GM18873 (cell line): ENCODE data around the gene CSNK1D.

Source experiments
- ATAC-seq: cut with Tn5 transposase; IDR thresholded peaks from one replicate; pipeline ENCODE4 v1.9.1; 2021; ENCODE audit warnings: mild to moderate bottlenecking, moderate library complexity, moderate number of reproducible peaks; ENCODE audit not compliant: unreplicated experiment, low FRiP score

Gene CSNK1D

DNA sequence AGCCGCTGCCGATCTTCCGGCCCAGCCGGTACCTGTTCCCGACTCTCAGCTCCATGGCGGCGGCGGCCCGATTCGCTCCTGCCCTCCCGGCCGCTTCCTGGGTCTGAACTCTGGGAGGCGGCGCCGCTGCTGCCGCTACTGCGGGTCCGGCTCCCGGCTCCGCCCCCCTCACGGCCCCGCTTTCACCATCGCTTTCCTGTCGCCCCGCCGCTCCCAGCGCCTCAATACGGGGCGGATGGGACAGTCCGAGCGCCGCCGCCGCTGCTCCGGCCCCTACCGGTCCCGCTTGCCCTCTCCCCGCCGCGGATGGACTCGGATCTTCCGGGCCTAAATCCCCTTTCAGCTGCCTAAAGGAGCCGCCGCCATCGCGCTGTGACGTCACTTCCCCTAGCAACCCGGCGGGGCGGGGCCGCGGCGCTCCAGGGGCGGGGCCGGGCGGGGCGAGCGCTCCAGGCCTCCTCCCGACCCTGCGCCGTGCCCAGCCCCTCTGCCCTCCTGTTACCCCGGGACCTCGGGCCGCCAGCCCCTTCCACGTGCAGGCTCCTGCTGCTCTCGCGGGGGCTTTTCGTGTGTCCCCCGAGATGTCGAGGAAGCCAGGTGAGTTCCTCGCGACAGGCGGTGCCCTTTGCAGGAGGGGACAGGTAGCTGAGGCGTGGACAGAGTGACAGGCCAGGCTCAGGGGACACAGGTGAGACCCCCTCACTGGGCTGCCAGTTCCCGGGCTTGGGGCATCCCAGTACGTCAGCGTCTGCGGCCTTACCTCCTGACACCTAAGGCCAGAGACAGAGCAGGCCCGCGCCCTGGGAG lies at the start of gene CSNK1D:
TSS of gene CSNK1D (minus strand) at position 374 of the 807 bp plus-strand sequence. CDS start at position 55, 319 bp downstream.
- peak; percentile 46 for ATAC-seq

DNA sequence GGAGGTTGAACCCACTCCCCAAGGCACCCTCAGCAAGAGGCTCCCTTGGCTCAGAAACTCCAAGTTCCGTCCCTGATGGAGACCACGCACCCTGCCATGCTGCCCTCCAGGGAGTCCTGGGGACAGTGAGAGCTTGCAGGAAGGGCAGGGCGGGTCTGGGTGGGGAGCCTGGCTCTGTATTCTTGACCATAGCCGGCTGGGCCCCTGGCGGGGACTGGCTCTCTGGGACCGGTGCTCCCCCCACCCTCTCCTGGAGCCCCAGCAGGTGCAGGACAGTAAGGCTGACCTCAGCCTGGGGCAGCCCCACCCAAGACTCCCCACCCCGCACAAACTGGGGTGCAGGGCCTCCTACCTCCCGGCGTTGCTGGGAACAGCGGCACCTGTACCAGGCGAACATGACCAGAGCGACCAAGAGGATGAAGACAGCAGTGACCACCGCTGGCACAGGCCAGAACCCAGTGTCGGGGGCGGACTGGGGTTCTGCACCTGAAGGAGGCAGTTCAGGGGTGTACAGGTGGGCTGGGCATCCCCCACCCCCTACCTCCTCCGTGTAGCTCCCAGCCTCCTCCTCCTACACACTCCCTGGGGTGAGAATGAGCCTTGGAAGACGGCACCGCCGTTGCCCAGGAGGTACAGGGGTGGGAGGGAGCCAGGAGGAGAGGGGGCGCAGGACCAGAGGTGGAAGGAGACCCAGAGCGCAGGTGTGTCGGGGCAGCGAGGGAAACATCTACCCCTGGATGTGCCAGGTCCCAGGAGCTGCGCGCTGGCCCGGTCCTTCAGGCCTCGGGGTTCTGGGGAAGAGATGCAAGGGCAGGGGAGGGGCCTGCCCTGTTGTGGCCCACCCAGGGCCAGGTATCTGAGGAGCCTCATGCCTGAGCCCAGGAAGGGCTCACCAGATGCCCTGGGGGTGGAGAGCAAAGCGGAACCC lies 49.3 kb upstream of the CSNK1D start:
- ATAC-seq: no peak

- no peak for ATAC-seq
Observed at GRCh38 chr17:82321947-82322466, 48.5 kb upstream of the CSNK1D start.

DNA sequence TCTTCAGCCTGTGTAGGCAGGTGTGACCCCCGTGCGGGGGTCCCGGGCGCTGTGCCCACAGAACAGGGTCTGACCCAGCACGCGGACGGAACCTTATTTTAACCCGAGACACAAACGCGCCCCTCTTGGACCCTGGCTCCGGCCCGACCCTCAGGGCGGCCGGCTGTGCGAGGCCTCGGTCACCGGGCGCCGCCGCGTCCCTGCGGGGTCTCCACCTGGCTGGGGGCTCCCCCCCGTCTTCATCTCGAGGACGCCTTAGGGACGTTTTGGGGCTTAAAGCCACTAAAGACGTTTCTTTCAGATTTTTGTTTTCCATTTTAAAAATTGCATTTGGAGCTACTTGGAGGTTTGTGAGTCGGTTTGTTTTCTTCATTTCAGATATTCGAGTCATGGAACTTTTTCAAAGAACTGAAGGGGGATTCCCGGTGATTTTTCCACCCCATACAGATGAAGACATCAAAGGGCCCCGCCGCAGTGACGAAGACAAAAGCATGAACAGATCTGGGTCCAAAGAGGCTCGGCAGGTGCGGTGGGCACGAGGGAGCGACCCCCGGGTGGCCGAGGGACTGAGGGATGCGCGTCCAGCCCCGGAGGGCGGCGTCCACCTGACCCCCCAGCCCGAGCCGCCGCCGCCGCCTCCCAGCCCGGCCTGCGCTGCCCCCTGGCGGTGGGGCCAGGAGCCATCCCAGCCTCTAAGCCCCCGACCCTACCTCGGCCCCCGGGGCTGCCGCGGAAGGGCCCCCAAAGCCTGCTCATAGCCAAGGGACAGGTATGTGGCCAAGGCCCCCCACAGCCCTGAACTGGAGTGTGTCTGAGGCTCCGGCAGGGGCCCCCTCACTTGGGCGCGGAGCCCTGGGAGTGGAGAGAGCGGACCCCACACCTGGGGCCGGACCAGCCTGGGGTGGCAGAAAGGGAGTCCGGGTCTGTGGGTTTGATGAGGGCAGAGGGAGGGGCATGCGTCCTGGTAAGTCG lies 47.7 kb upstream of the CSNK1D start:
- ATAC-seq: no peak

DNA sequence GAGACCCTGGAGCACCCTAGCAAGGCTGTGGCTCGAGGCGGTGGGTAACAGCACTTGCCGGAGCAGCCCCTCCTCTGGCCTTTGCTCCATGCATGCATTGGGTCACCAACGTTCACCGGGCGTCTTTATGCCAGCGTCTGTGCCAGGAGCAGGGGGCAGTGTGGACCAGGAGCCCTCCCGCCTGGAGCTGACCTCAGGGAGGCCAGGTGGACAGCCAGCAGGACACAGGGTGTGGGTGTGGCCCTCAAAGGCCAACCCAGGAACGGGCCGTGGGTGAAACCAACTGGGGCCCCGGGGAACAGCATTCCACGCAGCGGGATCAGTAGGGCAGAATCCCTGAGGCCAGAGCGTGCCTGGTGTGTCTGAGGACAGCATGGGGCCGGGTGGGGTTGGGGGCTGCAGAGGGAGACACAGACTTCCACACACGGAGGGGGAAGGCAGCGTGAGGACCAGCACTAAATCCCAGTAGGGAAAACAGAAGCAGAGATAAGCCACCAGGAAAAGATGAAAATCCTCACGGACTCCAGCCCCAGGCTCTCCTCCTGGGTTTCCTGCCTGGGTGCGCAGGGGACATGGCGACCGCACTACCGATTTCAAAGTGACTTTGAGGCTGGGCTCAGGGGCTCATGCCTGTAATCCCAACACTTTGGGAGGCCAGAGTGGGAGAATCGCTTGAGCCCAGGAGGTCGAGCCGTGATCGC lies 46.8 kb upstream of the CSNK1D start:
- no peak for ATAC-seq

- no peak for ATAC-seq
Observed at GRCh38 chr17:82319619-82320062, 46.1 kb upstream of the CSNK1D start.

- no peak for ATAC-seq
Observed at GRCh38 chr17:82318772-82319606, 45.5 kb upstream of the CSNK1D start.

DNA sequence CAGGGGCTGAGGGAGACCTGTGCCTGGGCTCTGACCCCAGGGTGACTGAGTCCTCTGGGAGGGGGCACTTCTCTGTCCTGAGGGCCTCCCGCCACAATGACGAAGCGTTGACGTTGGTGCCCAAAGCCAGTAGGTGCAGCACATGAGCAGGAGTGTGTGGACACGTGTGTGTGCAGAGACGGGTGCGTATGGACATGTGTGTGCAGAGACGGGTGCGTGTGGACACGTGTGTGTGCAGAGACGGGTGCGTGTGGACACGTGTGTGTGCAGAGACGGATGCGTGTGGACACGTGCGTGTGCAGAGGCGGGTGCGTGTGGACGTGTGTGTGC lies 44.6 kb upstream of the CSNK1D start:
- ATAC-seq: no peak

- ATAC-seq: no peak
Observed at GRCh38 chr17:82317394-82318168, 44.1 kb upstream of the CSNK1D start, which contains the start of gene CD7. Gene CD7, minus strand, starts transcription at chr17:82317608. Its CDS starts 113 bp downstream, at chr17:82317495.

DNA sequence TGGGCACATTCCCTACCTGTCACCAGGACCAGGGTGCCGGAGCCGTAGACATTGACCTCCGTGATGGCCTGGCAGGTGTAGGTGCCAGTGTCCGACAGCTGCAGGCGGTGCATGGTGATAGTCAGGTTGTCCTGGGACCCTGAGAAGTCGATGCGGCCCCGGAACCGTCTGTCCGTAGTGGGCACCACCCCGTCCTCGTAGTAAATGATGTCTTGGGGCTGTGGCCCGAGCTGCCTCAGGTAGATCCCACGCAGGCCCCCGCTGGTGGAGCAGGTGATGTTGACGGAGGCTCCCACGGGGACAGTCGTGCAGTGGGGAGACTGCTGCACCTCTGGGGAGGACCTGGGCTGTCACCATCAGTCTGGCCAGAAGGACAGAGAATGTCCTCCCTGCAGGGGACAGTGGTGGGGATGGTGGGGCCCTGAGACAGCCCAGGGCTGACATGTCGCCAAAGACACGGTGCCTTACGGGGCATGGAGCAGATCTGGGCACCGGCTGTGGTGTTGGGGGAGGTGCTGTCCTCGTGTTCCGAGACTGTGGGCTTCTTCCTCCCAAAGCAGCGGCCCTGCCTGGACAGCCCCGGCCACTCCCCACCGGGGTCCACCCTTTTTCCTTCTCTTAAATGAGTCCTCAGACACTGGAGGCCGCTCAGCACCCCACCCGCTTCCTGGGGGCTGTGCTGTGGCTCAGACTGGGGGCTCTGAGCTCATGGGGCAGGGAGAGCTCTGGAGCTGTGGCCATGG lies 43.3 kb upstream of the CSNK1D start:
- no peak for ATAC-seq

DNA sequence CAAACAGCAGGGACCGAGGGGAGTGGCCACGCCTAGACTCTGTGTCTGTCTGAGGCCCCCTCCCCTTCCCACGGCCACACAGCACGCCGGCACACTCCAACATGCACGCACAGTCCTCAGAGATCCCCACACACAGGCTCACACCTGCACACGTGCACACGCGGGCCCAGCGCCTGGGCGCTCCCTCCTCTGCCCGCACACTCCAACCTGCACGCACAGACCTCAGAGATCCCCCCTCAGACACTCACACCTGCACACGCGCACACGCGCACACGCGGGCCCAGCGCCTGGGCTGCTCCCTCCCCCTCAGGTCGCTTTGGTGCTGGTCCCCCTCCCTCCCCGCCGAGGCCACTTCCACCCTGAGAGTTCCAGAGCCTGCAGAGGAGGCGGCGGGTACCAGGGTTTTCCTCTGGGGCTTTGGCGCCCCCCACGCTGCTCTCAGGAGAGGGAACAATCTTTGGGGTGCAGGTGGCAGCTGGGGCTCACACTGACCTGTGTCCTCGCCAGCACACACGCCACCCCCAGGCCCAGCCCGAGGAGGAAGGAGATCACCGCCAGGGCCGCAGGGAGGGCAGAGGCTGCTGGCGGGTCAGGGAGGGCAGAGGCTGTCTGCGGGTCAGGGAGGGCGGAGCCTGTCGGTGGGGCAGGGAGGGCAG lies 42.3 kb upstream of the CSNK1D start:
- ATAC-seq: no peak

DNA sequence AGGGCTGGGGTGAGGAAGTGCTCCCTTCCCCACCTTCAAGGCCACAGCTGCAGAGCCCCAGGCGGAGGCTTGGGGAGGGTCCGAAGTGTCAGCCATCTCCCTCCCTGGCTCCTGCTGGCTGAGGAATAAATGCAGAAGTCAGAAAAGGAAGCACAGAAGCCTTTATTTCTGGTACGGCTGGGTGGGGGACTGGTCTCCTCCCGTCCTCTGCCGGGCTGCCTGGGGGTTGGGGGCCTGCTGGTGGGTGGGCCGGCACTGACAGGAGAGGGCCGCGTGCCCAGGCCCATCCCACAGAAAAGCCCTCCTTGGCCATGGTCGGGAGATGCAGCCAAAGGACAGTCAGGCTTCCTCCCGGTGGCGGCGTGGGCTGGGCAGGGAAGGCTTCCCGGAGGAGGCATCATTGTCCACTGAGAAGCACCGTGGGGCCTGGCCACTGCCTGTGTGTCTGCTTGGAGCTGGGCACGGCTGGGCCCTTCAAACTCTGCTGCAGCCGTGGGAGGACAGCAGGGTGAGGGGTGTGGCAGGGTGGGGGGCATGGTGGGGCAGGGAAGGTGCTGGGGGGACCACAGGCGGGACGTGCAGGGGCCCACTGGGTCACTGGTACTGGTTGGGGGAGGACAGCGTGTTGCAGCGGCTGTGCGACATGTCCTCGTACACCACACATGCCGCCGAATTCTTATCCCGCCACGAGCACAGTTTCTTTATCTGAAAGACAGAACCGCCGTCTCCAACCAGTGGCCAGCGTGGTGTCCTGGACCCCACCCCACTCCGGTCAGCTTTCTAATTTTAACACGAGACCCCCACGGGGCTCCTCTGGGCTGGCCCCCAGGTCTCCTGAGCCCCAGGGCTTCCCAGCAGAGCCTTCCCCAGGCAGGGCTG lies 41.5 kb upstream of the CSNK1D start:
- no peak for ATAC-seq

DNA sequence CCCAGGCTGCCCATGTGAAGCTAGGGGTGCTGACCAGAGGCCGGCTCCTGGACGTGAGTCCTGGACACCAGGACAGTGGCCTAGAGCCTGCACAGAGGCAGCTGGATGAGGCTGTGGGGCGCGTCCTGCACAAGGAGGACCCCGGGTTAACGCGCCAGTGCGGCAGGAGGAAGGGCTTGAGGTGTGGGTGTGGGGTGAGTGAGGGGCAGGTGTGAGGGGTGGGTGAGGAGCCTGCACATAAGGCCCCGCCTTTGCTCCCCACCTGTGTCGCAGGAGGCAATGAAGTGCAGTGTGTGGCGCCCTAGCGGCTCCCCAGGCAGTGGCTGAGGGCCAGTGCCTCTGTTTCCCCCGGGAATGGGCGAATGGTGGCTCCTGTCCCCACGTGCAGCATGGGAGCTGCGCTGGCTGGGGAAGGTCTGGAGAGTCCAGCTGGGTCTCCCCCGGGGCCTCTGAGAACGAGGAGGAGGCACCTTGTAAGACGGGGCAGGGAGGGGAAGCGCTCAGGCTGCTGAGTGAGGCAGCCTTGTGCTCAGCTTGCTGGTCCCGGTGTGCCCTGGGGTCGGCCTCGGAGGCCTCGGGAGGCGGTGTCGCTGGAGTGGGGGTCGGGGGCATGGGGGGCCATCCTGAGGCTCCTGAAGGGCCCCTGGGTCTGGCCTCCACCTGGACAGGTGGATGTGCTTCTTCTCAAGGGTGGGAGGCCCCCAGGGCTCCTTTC lies 40.7 kb upstream of the CSNK1D start:
- ATAC-seq: no peak

- ATAC-seq: no peak
Observed at GRCh38 chr17:82313195-82314011, 39.9 kb upstream of the CSNK1D start.
